HG03066 (cell line): Measurements from ENCODE around the gene GABRR2.
"Not testable (repeated sequence)": the region's sequence is repeated elsewhere in the genome, so short reads cannot be mapped to it uniquely, and the experiment has no call there.

ENCODE experiments used
- ATAC-seq: cut with Tn5 transposase; IDR thresholded peaks from one replicate; pipeline ENCODE4 v1.9.1; 2021; ENCODE audit warnings: low read depth; ENCODE audit not compliant: unreplicated experiment

GABRR2 gene

DNA sequence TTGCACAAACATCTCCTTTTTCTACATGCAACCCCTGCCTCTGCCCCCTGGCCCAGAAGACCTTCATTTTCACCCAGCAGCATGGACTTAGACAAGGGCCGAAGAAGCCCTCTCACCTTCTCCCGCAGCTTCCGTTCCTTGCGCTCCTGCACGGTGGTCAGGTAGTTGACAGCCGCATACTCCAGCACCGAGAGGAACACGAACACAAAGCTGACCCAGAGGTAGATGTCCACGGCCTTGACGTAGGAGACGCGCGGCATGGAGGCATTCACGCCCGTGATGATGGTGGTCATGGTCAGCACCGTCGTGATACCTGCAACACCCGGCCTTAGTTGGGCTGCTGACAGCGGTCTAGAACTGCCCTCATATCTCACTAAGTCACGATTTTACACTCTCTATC lies 50.8 kb downstream of the GABRR2 start:
- no peak for ATAC-seq

DNA sequence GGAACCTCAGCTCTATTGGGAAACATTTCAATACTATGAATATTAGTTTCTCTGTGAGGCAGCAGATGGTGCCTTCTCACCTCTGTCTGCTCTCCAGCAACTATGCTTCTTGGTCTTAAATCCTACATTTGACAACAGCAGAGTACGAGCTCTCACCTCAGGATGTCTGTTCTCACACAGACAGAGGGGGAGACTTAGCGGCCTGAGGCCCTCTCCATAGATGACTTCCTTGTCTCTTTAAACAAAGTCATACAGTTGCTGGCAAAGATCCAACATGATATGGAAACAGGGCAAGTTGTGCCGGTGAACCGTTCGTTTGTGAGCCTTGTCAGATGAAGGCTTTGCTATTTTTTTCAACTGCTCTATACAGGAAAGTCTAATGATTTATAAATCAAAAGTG lies 54.3 kb downstream of the GABRR2 start:
- ATAC-seq: no peak

DNA sequence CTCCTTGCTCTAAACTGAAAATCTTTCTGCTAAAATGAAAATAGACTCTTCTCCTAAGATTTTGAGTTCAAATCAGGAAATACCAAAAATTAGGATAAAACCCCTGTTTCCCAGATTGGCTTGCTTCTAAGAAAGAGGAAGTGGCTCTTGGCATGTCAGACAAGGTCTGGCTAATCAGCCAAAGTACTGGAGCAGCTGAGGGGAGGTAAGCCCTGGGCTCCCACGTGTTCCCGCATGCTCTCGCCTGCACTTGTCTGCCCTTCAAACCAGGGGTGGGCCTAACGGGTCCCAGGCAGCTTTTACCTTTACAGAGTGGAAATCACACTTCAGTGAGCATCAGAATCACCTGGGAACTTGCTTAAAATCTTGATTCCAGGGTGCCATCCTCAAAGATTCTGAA lies 54.8 kb downstream of the GABRR2 start:
- no peak for ATAC-seq

DNA sequence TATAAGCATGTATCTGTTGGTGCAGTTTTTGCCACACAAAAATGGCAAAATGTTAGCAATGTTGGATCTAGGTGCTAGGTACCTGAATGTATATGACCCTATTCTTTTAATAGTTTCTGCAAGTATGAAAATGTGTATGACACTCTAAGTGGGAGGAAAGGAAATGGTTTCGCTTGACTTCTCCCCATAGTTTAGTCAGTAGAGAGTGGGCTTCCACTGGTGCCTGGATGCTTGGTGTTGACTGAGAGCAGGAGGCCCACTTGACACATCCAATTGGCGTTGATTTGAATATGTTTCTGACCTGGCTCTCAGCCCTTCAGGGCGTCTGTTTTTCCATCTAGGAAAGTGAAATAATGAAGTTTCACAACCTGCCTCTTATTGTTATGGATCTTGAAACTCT lies 56.2 kb downstream of the GABRR2 start:
- peak; percentile 62 for ATAC-seq

DNA sequence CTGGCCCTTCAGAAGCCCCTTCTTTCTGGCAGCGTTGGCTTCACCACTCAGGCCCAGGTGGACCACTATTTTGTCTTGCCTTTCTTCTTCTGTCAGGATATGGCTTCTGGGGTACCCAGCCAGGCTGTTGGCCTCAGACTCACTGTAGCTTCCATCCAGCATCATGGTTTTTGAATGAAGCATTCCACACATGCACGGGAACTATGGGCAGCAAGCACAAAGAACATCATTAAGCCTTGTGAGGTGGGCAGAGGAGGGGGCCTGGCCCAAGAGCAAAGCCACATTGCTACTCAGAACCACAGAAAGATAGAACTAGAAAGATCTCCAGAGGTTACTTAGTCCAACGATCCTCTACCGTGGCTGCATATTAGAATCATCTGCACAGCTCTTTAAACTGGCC lies 57.3 kb downstream of the GABRR2 start:
- ATAC-seq: no peak

DNA sequence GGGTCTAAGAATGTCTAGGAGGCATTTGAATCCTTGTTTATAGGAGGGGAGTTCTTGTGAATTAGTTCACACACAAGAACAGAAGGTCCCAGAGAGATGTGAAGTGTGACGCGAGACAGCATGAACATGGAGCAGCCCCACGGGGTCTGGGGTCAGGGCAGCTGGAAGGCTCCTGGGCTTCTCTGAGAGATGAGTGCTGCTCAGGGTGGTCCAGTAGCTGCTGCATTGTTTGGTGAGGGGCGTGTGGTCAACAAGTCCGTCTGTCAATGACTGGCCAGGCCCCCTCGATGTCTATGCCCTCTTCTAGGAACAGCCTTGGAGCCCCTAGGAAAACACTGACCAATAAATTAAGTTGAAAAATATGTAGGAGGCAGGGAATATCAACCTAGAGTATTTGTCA lies 57.8 kb downstream of the GABRR2 start:
- ATAC-seq: no peak

DNA sequence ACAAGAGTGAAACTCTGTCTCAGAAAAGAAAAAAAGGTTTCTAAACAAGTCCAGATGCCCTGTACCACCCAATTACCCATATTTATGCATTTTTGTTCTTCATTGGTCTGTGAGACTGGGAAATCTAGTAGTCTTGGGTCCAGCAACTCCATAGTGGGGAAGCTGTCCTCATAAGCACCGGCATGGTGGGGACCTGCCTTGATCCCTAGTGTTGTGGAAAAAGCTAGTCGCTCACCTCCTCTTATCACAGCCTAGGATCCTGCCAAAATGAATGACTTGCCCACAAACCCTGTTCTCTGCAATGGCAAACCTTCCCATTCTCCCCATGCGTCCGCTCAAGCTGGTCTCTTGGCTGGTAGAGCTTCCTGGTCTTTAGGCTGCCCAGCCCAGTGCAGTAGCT lies 59.7 kb downstream of the GABRR2 start:
- no peak for ATAC-seq

DNA sequence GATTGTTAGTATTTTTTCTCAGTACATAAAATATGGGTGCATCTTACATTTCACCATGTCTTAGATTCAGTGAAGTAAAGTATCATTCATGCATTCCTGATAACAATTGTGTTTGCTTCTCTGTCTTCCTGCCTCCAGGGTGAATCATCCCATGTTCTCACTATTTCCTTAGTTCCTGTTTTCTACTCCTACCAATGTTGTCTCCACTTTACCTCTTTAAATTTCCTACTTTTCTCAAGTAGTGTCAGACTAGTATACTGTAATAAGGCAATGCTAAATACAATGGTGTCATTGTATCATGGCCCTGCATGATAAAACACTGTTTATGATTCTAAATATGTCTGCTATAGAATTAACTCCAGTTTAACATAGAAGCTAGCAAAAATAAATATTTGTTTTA lies 60.5 kb downstream of the GABRR2 start:
- ATAC-seq: no peak

DNA sequence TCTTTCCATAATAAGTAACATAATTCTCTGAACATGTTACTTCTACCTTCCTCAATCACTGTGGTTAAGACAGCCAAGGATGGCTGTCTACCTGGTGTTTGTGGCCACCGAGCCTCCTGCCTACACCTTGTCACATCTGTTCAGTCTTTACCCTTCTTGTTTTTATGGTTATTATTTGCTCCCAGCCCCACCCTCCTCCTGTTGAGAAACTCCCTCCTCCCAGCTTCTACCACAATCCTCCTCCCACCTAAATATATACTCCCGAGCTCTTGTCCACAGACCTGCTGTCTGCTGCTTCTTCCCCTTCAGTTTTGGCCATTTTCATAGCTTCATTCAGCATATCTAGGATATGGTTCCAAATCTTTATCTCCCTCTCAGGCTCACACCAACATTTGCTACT lies 62.2 kb downstream of the GABRR2 start:
- ATAC-seq: no peak

DNA sequence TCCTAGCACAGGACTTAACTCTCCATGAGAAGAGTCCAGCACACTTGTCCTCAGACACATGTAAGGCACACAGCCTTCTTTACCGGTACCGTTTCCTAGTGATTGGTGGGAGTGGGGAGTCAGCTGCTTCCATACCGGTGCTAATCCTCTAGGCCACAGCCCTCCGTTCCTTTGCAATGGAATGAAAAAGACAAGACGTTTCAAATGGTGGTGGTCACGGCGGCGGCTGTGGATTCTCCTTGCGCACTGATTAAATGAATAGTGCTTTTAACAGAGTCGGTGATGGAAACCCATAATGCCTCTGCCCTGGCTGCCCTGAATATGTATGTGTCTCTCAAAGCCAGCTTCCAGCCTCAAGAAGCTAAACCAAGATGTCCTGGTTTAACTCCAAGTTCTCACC lies 63.1 kb downstream of the GABRR2 start:
- no peak for ATAC-seq

DNA sequence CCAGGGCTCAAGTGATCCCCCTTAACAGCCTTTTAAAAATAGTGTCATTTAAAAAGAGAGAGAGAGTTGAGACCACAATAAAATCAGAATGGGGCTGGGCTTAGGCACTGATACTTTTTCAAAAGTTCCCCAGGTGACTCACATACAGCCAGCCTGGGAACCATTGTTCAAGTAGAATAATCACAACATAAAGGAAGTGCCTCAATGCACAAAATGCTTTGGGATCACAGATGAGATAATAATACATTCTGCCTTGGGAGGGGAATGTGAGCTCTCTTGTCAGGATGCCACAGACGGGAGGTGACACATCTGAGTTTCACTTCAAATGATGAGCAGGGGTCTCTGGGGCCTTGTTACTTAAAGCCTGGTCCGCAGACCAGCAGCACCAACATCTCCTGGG lies 63.9 kb downstream of the GABRR2 start:
- no peak for ATAC-seq

DNA sequence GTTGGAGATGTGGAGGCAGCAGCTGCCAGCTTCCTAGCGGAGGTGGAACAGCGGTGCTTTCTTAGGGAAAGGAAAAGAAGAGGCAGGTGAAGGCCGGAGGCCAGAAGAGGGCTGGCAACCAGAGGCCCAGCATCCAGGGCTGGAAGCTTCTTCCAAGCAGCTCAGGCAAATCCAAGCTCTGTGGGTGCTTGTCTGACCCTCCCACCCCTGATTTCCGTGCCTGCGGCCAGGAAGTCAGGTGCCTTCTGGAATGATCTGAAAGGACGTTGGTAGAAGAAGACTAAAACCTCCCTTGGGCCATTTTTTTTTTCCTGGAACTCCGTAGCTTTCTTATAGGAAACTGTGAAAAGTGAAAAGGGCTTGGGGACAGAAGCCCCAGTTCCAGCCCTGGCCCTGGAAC lies 64.9 kb downstream of the GABRR2 start:
- ATAC-seq: no peak

DNA sequence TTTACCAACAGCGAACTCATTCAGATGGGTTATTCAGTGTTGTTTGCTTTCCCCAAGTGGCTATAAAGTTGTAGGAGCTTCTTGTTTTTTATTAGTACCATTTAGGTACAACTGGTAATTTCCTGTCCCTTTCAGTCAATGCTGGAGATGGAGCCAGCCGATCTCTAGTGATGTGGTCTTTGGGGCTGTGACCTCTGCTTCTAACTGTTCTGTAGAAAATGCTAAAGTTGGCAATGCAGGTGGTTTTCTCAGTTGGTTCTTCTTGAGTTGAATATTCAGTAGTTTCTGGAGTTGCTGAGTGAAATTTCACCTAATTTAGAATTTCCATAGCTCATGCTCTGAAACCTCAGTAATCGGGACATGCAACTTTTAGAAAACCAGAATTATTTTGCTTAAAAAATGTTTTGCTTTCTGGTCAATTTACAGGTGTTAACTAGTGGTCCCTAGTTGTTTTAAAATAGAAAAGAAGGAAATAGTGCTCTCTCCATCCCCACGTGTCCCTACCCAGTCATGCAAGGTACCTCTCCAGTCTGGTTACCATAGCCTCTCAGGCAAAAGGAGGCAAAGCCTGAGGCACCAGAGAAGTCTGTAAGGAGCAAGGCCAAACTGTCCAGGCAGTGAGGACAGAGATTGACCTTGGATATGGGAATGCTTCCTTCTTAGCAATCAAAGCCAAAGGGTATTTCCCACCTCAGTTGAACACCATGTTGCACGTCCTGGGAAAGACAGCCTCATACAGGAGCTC lies 70.7 kb downstream of the GABRR2 start:
- ATAC-seq: no peak

DNA sequence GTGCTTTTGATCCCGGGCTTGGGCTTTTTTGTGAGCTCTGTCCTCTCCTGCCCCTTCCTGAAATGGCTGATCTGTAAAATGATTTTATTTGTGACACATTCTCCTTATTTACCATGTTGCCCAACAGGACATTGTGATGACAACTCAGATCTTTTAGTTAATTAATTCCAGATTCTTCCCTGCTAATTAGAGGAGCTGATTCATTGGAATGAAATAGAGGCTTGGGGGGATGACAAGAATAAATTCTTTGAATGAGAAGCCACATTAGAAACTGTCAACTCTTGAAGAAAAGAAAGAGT lies 71.8 kb downstream of the GABRR2 start:
- ATAC-seq: no peak

DNA sequence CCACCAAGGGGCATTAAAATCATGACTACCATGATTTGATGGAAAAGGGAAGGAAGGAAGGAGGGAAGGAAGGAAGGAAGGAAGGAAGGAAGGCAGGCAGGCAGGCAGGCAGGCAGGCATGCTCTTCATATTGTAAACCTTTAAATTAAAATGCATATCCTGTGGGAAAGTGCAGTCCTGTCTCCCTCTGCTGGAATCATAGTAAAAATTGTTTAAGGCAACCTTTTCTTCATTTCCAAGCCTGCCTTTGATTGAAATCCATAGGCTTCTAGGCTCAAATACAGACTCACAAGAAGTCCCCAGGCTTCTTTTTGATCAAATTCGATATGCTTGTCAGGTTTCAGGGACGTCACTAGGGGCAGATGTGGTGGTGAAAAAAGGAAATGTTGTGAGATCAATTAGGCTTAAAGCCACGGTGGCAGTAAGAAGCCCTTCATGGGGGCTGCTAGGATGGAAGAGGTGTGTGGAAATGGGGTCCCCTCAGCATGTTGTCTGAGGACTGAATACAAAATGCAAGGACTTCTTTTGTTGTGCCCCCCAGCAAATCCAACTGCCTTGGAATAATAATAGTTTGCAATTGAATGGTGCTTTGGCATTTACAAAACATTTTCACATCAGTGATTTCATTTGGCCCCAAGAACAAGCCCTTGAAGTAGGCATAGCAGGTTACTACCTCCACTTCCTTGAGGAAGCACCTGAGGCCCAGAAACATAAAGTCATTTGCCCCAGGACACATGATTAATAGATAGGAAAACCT lies 72.3 kb downstream of the GABRR2 start:
- ATAC-seq: no peak

DNA sequence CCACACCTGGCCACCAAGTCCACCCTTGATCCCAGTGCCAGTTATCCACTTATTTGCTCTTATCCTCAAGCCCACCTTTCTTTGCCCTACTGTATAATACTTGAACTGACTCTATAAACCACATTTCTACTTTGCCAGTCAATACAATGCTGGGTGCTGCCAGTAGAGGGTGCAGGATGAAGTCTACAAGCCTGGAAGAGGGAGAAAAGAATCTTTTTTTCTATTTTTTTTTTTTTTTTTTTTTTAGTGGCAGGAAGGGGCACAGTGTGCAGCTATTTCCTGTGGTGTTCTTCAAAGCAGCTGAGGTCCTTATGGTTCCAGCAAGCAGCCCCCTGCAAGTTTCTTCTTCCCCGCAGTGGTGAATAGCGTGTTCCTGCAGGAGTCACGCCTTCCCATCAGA lies 75.8 kb downstream of the GABRR2 start:
- ATAC-seq: no peak

DNA sequence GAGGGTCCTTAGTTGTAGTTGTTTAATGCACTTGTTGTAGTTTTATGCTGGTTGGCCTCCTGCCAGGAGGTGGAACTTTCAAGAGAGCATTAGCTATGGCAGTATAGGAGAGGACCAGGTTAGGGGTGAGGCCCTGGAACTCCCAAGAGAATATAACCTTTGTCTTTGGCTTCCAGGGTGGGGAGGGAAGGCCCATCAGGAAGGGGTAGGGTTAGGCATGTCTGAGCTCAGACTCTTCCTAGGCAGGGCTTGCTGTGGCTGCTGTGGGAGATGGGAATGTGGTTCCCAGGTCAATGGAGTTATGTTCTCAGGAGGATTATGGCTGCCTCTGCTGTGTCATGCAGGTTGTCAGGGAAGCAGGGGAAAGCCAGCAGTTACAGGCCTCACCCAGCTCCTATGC lies 77.9 kb downstream of the GABRR2 start:
- no peak for ATAC-seq

DNA sequence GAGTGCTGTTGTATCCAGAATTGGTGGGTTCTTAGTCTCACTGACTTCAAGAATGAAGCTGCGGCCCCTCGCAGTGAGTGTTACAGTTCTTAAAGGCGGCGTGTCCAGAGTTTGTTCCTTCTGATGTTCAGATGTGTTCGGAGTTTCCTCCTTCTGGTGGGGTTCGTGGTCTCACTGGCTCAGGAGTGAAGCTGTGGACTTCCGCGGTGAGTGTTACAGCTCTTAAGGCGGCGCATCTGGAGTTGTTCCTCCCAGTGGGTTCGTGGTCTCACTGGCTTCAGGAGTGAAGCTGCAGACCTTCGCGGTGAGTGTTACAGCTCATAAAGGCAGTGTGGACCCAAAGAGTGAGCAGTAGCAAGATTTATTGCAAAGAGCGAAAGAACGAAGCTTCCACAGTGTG lies 81.5 kb downstream of the GABRR2 start:
- ATAC-seq: not testable (repeated sequence)

DNA sequence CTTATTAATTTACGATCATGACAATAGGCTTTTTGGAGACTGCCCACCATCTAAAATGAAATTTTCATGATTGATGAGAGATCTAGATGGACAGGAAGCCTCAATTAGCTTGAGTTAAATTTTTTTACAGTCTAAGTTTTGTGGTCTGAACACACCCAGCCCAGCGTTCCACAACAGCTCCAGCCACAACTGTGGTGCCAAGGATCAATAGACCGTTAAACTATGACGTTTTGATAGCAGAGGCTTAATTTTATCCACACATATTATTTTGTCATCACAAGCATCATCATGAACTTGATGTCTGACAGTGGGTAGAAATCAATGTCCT lies 92.4 kb downstream of the GABRR2 start:
- no peak for ATAC-seq

DNA sequence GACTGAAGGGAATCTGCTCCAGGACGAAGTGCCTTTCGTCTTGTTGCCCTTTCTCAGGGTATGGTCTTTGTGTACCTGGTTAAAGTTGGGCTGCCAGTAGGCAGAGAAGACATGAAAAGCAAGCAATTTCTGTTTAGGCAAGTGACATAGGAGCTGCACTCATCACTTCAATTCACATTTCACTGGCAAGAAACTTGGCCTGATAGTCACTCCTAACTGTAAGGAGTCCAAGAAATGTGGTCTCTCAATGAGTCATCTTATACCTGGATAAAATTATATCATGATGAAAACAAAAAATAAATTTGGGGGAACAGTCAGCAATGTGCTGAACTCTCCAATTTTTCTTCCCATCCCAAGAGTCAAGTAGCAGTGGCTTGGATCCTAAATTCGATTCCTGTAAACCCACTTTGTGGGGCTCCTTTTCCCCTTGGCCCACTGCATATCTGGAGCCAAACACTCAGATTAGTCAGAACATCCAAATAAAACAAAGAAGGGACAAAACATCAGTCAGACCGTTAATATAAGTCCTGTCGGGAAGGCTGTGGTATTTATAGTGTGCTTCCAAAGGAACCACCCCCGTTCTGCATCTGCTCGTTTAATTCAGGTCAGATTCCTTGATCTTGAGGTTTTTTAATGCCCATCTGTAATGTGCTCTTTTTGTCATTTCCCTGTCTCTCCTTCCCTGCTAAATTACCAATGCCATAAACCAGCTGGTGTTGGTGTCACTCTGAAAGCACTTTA lies 93.0 kb downstream of the GABRR2 start:
- ATAC-seq: no peak

DNA sequence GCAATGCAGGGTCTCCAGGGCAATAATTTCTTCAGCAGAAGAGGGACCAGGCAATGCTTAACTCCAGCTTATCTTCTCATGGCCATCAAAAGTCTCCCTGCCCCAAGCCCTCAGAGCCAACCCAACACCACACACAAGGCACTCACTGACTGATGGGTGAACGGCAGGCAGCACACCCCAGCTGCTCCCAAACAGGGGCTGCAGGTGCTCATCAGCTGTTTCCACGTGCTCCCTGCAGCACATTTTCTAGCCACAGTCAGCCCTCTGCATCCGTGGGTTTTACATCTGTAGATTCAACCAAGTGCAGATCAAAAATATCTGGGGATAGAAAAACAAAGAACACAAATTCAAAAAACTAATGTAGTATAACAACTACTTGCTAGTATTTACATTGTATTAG lies 94.0 kb downstream of the GABRR2 start:
- ATAC-seq: no peak

DNA sequence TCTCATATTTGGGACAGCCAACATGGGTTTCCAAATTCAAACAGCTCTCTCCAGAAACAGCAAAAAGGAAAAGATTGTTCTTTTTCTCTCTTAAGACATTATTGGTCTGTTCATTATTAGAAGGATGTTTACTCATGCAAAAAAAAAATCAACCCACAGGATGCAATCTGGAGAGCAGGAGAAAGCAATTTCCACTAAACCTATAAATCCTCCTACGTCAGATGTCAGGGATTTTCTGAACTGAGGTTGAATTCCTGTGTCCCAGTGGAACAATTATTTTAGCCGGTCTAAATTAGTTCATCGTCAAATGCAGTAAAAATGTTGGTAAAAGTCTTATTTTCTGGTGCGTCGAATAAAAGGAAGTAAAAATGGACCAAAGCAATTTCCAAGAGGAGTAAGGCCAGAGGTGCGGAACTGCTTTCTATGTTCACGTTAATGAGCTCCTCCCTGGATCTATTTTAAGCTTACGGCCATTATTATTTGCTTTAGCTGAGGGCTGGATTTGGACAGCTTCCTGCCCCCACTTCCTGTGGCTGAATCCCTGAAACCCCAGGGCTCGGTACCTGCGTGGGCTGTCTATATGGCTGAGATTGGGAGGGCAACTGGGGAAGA lies 97.7 kb downstream of the GABRR2 start, which contains the start of gene GABRR1:
GABRR1 (minus strand) TSS at position 60 of the 612 bp plus-strand sequence; CDS start at position 24, 36 bp downstream.
- ATAC-seq: no peak
